Measurements from ENCODE around the gene MMRN1. TPM values are rescaled to one million over a fixed set of nuclear protein-coding genes. Genes with fewer than 3 reads are reported as not detected.
"Not testable (repeated sequence)": the region's sequence is repeated elsewhere in the genome, so short reads cannot be mapped to it uniquely, and the experiment has no call there.

Gene MMRN1, protein sequence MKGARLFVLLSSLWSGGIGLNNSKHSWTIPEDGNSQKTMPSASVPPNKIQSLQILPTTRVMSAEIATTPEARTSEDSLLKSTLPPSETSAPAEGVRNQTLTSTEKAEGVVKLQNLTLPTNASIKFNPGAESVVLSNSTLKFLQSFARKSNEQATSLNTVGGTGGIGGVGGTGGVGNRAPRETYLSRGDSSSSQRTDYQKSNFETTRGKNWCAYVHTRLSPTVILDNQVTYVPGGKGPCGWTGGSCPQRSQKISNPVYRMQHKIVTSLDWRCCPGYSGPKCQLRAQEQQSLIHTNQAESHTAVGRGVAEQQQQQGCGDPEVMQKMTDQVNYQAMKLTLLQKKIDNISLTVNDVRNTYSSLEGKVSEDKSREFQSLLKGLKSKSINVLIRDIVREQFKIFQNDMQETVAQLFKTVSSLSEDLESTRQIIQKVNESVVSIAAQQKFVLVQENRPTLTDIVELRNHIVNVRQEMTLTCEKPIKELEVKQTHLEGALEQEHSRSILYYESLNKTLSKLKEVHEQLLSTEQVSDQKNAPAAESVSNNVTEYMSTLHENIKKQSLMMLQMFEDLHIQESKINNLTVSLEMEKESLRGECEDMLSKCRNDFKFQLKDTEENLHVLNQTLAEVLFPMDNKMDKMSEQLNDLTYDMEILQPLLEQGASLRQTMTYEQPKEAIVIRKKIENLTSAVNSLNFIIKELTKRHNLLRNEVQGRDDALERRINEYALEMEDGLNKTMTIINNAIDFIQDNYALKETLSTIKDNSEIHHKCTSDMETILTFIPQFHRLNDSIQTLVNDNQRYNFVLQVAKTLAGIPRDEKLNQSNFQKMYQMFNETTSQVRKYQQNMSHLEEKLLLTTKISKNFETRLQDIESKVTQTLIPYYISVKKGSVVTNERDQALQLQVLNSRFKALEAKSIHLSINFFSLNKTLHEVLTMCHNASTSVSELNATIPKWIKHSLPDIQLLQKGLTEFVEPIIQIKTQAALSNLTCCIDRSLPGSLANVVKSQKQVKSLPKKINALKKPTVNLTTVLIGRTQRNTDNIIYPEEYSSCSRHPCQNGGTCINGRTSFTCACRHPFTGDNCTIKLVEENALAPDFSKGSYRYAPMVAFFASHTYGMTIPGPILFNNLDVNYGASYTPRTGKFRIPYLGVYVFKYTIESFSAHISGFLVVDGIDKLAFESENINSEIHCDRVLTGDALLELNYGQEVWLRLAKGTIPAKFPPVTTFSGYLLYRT
- total RNA-seq = not detected

GRCh38 chr4:89894649-89895550 lies at the start of gene MMRN1:
Gene MMRN1, plus strand, starts transcription at chr4:89894854. Its CDS starts 118 bp downstream, at chr4:89894972.
- CTCF ChIA-PET = no interaction called here

DNA sequence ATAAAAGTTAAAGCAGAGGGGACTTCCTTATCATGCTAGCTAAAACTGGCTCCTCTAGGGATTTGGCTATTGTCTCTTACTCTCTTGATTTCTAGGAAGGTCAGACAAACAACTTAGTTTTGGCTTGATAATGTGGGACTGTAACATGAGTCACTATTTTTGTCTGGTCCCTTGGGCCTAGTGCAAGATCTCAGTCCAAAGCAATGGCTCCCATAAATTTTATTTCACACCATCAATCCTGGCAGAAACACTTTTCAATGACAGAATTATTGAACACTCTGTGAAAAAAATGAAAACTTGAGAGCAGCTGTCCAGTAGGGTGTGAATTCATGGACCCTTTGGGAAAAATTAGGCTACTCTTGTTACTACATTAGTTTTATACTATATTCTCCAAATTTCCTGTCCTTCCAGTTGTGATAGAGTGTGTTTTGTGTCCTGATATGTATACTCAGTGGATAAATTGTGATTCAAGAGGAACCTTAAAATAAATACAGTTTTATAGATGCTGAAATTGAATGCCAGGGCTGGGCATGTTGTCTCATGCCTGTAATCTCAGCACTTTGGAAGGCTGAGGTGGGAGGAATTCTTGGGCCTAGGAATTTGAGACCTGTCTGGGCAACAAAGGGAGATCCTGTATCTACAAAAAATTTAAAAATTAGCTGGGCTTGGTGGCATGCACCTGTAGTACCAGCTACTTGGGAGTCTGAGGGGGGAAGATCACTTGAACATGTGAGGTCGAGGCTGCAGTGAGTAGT lies 46.9 kb upstream of the MMRN1 start:
- ChIA-PET CTCF (no interaction called here), POLR2A (no interaction called here)

More at GRCh38 chr4:89894649-89895550, at the start of gene MMRN1:
- POLR2A ChIA-PET = no interaction called here

DNA sequence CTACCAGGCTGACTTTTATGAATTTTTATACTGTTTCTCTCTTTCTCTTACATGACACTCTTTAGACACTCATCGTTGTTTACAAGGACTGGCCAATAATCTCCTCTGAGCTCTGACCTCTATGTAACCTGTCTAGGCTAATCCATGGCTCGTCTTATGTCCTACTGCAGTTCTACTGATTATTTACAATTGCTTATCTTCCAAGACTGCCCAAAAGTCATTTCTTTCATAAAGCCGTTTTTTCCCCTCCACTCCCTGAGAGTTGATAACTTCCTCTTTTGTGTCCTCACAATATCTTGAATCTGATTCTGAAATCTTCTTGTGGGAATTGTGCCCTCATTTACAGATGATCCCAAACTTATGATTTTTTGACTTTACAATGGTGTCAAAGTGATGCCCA lies 39.4 kb upstream of the MMRN1 start:
- CTCF ChIA-PET = no interaction called here
- POLR2A ChIA-PET = no interaction called here

GRCh38 chr4:89860971-89861370 lies 33.7 kb upstream of the MMRN1 start:
- POLR2A ChIA-PET = no interaction called here
- CTCF ChIA-PET = no interaction called here

- ChIA-PET CTCF (no interaction called here), POLR2A (no interaction called here)
Observed at GRCh38 chr4:89863533-89863932, 31.1 kb upstream of the MMRN1 start.

GRCh38 chr4:89868276-89868675 lies 26.4 kb upstream of the MMRN1 start:
- ChIA-PET POLR2A (no interaction called here), CTCF (no interaction called here)

GRCh38 chr4:89868999-89869589 lies 25.6 kb upstream of the MMRN1 start:
- POLR2A ChIA-PET = no interaction called here
- CTCF ChIA-PET = interaction anchor here (0.5 kb wide), 1 partner anchor 259 kb away, joined by 3 read pairs; no protein-coding TSS in a partner anchor

- ChIA-PET CTCF (no interaction called here), POLR2A (no interaction called here)
Observed at GRCh38 chr4:89871211-89871610, 23.4 kb upstream of the MMRN1 start.

DNA sequence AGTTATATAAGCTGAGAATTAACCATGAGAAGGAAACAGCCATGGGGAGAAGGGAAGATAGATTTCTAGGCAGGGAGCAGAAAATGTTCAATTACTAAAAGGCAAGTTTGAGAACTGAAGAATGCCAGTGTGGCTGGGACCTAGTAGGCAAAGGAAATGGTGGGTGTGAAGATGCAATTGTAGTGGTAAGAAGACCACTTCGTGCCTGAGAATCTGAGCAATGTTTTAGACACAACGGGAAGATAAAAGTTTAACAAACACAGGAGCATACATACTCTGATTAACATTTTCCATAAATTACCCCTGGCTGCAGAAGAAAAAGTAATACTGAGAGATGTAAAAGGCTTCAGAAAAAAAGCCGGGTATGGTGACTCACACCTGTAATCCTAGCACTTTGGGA lies 18.1 kb upstream of the MMRN1 start:
- ChIA-PET CTCF (no interaction called here), POLR2A (no interaction called here)

GRCh38 chr4:89878611-89879010 lies 16.0 kb upstream of the MMRN1 start:
- POLR2A ChIA-PET = no interaction called here

DNA sequence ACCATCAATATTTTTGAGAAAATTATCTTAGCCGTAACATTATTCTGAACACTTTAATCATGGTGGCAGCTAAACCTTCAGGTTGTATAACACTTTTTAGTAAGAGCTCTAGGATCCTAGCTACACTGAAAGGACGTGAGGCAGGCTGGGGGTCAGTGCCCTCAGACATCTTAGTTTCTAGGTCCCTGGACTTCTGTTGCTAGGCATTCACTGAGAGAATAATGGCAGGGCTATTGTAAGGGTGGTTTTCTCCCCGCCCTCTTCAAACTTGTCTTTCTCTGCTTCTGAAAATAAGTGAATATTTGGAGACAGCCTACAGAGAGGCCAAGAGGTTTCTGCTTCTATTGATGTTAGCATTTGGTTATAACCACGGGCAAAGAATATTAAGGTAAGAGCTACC lies 15.4 kb upstream of the MMRN1 start:
- CTCF ChIA-PET = no interaction called here
- POLR2A ChIA-PET = no interaction called here

More at GRCh38 chr4:89878611-89879010, 16.0 kb upstream of the MMRN1 start:
- CTCF ChIA-PET = no interaction called here

GRCh38 chr4:89889289-89889688 lies 5.4 kb upstream of the MMRN1 start:
- POLR2A ChIA-PET = no interaction called here
- CTCF ChIA-PET = no interaction called here

DNA sequence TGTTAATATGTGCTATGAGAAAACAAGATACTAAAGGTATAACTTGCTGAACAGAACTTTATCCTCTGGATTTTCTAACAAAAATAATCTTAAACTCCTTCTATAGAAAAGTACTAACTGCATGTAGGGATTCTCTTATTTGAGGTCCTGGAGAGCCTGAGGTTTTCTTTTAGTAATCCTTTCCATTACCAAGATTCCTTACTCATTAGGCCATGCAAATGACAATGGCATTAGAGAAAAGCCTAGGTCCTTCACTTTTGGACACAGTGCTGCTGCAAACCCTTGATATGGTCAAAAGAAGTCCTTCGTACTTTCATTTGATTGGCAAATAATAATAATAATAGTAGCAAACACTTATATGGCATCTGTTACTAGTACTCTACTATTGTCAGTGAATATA lies 3.2 kb downstream of the MMRN1 start:
- ChIA-PET CTCF (no interaction called here), POLR2A (no interaction called here)

DNA sequence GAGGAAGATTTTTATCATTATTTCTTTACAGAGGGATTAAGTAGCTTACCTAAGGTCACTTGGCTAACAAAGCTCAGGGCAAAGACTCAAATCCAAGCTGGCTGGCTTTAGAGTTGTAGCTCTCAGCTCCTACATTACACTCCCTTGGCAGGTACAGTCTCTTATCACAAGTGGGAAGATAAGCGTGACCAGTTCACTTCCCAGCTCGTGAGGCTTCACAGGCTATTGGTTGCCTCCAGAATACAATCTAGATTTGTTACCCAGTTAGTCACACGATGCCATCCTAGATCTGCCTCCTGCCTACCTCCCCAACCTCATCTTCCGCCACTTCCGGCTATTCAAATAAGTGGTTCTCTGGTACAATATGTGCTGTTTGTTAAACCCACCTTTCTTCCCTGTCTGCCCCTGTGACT lies 3.7 kb downstream of the MMRN1 start:
- POLR2A ChIA-PET = no interaction called here
- CTCF ChIA-PET = no interaction called here

DNA sequence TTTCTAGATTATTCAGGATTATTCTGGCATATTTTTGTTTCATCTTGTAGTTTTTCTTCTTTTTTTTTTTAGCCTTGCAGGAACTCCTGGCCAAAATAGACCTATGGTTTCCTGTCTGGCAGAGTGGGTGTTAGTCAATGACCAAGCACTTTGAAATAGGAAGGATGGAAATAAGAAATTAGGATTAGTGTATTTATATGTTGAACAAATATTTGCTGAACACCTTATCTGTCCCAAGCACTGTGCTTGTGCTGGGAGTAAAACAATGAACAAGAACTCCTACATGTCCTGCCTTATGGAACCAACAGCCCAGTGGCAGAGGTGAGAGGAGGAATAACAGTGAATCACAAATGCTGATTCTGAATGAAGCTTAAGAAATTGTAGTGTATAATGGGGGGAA lies 4.5 kb downstream of the MMRN1 start:
- POLR2A ChIA-PET = no interaction called here
- CTCF ChIA-PET = no interaction called here

DNA sequence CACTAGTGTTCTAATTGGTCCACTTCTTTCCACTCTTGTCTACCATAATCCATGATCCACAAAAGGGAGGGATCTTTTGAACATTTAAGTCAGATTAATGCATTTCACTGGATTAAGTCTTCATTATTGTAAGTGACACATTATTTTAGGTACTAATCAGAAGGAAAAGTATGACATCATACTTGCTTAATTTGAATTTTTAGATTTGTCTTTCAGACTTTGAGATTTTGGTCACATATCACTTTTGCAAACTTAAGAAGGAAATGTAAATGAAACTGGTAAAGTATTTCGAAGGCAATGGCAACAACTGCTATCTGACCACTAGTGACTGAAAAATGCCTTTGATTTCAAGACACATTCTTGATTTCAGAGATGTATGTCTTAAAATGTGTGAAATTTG lies 5.2 kb downstream of the MMRN1 start:
- ChIA-PET POLR2A (no interaction called here), CTCF (no interaction called here)

- POLR2A ChIA-PET = not testable (repeated sequence)
Observed at GRCh38 chr4:89901808-89902431, 7.3 kb downstream of the MMRN1 start.

DNA sequence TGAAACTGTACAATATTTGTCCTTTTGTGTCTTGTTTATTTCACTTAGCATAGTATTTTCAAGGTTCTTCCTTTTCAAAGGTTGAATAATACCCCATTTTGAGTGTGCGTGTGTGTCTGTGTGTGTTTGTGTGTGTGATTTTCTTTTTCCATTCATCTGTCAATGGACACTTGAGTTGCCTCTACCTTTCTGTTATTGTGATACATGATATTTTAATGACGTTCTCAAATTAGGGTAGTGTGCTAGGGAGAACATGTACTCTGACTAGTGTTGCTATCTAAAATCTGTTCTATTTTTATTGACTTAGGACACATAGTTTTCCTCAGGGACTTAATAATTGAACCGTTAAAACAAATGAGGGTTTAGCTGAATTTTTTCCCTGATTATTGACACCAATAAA lies 9.9 kb downstream of the MMRN1 start:
- ChIA-PET CTCF (no interaction called here), POLR2A (no interaction called here)

More at GRCh38 chr4:89901808-89902431, 7.3 kb downstream of the MMRN1 start:
- CTCF ChIA-PET = not testable (repeated sequence)
